ENCODE measurements around the gene SCMH1.
"Not testable (repeated sequence)": the region's sequence is repeated elsewhere in the genome, so short reads cannot be mapped to it uniquely, and the experiment has no call there.

The SCMH1 gene

DNA sequence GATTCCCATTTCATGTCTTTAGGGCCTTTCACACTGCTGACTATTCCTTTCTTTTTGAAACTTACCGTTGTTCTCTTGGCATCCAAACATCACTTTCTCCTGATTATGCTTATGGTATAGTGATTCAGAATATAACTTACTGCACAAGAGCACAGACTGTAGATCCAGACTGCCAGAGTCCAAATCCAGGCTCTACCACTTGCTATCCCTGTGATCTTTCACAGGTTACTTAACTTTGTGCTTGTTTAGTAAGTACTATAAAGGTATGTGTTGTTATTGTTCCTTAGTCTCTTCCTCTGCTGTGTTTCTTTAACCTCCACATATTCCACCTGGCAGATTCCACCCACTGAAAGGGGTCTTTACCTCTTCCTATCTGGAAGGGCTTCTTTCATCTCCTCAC is 8.4 kb downstream of the SCMH1 start:
- Histone ChIP-seq H2BK5ac (ENCODE audit: low read depth, low read length, poor library complexity, severe bottlenecking) (no peak overlapping the region), H4K8ac (ENCODE audit: low read length) (no peak overlapping the region), H4K91ac (ENCODE audit: low read length) (no peak overlapping the region), H3K14ac (ENCODE audit: low read length in 2 of 2) (no peak overlapping the region), H2AK5ac (ENCODE audit: low read length, severe bottlenecking) (no peak overlapping the region), H3K18ac (ENCODE audit: low read depth in 1 of 2, low read length in 2 of 2) (no peak overlapping the region), H3K4ac (ENCODE audit: low read depth in 1 of 2, low read length in 2 of 2) (no peak overlapping the region), H3K36me3 (ENCODE audit: control insufficient read depth in 1 of 2, insufficient read depth in 2 of 2, low read depth in 1 of 2, low read length in 2 of 2) (no peaks in the 10 kb centered on the region), H2BK12ac (ENCODE audit: low read length in 2 of 2) (no peak overlapping the region), H2BK120ac (ENCODE audit: low read depth, low read length) (no peak overlapping the region), H3K9me3 (ENCODE audit: control insufficient read depth, low read length) (no peaks in the 10 kb centered on the region), H3K9ac (ENCODE audit: low read length) (no peak overlapping the region), H3K27me3 (ENCODE audit: control insufficient read depth in 1 of 2, insufficient read depth in 1 of 2, low read length in 2 of 2) (no peaks in the 10 kb centered on the region), H3K4me3 (ENCODE audit: insufficient read depth in 1 of 2, low read depth in 1 of 2, low read length in 2 of 2) (no peak overlapping the region), H2AFZ (ENCODE audit: low read depth, low read length) (no peak overlapping the region), H3K23ac (ENCODE audit: low read length in 2 of 2) (no peak overlapping the region), H2BK15ac (ENCODE audit: low read depth, poor library complexity, severe bottlenecking) (no peak overlapping the region), H3K4me2 (ENCODE audit: low read length, poor library complexity, severe bottlenecking) (no peak overlapping the region), H3K79me1 (replicated peaks; ENCODE audit: low read length, poor library complexity, severe bottlenecking) (peaks cover 21% of the 10 kb centered on the region), H3K4me1 (ENCODE audit: control insufficient read depth, insufficient read depth, low read depth, low read length) (no peaks in the 10 kb centered on the region), H3K27ac (ENCODE audit: low read length, poor library complexity, severe bottlenecking) (no peak overlapping the region)
- WGBS = 86% methylated on average over 1 of the region's 1 CpG
- DNase-seq = no peak

DNA sequence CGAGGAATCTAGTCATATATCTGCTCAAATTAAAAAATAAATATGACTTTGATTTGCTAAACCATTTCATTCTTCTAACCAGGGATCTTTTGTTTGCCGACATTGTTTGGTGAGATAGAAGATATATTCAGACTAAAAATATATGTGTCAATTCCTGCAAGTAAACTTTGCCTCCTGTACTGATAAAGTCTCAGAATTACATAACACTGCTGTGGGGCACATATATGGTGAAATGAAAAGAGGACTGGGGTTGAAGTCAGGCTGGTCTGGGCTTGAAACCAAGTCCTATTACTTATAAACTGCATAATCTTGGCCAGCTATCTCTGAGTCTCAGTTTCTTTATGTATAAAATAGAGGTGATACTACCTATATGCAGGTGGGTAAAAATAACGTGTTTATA is 9.8 kb downstream of the SCMH1 start:
- no peak overlapping the region for H2BK12ac ChIP-seq (ENCODE audit: low read length in 2 of 2)
- H2AFZ ChIP-seq (ENCODE audit: low read depth, low read length) = no peak overlapping the region
- no peak overlapping the region for H3K23ac ChIP-seq (ENCODE audit: low read length in 2 of 2)
- WGBS = no CpG with 5 or more reads among the region's 3 CpGs
- no peak overlapping the region for H2BK120ac ChIP-seq (ENCODE audit: low read depth, low read length)
- no peak overlapping the region for H3K4ac ChIP-seq (ENCODE audit: low read depth in 1 of 2, low read length in 2 of 2)
- H3K9me3 ChIP-seq (ENCODE audit: control insufficient read depth, low read length) = no peaks in the 10 kb centered on the region
- no peak overlapping the region for H2BK5ac ChIP-seq (ENCODE audit: low read depth, low read length, poor library complexity, severe bottlenecking)
- no peak for DNase-seq
- no peaks in the 10 kb centered on the region for H3K36me3 ChIP-seq (ENCODE audit: control insufficient read depth in 1 of 2, insufficient read depth in 2 of 2, low read depth in 1 of 2, low read length in 2 of 2)
- no peak overlapping the region for H3K9ac ChIP-seq (ENCODE audit: low read length)
- no peaks in the 10 kb centered on the region for H3K4me1 ChIP-seq (ENCODE audit: control insufficient read depth, insufficient read depth, low read depth, low read length)
- H4K8ac ChIP-seq (ENCODE audit: low read length) = no peak overlapping the region
- H3K14ac ChIP-seq (ENCODE audit: low read length in 2 of 2) = no peak overlapping the region
- H3K18ac ChIP-seq (ENCODE audit: low read depth in 1 of 2, low read length in 2 of 2) = no peak overlapping the region
- peaks cover 23% of the 10 kb centered on the region for H3K79me1 ChIP-seq (replicated peaks; ENCODE audit: low read length, poor library complexity, severe bottlenecking)
- H3K4me2 ChIP-seq (ENCODE audit: low read length, poor library complexity, severe bottlenecking) = no peak overlapping the region
- no peaks in the 10 kb centered on the region for H3K27me3 ChIP-seq (ENCODE audit: control insufficient read depth in 1 of 2, insufficient read depth in 1 of 2, low read length in 2 of 2)
- no peak overlapping the region for H2AK5ac ChIP-seq (ENCODE audit: low read length, severe bottlenecking)
- no peak overlapping the region for H4K91ac ChIP-seq (ENCODE audit: low read length)
- no peak overlapping the region for H3K4me3 ChIP-seq (ENCODE audit: insufficient read depth in 1 of 2, low read depth in 1 of 2, low read length in 2 of 2)
- H2BK15ac ChIP-seq (ENCODE audit: low read depth, poor library complexity, severe bottlenecking) = no peak overlapping the region
- H3K27ac ChIP-seq (ENCODE audit: low read length, poor library complexity, severe bottlenecking) = no peak overlapping the region

DNA sequence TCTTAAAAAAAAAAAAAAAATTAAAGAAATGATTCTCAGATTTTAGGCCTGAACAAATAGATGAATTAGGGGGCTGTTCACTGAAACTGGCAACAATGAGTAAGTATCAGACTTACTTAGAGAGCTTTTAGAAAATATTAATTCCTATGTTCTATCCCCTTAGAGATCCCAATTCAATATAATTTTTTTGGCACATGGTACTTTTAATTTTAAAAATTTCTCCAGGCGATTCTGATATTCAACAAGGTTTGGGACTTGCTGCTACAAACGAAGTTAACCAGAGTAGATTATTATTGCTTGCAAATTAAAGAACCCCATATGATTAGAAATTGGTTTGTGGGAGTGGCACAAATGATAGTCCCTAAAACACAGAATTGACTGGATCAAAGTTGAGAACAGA is 11.4 kb downstream of the SCMH1 start:
- WGBS = 100% methylated on average over 1 of the region's 2 CpGs

DNA sequence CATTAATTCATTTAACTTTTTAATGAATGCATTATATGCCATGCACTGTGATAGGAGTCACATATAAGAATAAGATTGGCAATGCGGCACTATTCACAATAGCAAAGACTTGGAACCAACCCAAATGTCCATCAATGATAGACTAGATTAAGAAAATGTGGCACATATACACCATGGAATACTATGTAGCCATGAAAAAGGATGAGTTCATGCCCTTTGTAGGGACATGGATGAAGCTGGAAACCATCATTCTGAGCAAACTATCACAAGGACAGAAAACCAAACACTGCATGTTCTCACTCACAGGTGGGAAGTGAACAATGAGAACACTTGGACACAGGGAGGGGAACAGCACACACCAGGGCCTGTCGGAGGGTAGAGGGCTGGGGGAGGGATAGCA is 12.9 kb downstream of the SCMH1 start:
- DNase-seq; H4K8ac ChIP-seq (ENCODE audit: low read length); H2AK5ac ChIP-seq (ENCODE audit: low read length, severe bottlenecking); H3K4me2 ChIP-seq (ENCODE audit: low read length, poor library complexity, severe bottlenecking); H3K27me3 ChIP-seq (ENCODE audit: control insufficient read depth in 1 of 2, insufficient read depth in 1 of 2, low read length in 2 of 2); H3K36me3 ChIP-seq (ENCODE audit: control insufficient read depth in 1 of 2, insufficient read depth in 2 of 2, low read depth in 1 of 2, low read length in 2 of 2); H3K4me1 ChIP-seq (ENCODE audit: control insufficient read depth, insufficient read depth, low read depth, low read length); H3K9me3 ChIP-seq (ENCODE audit: control insufficient read depth, low read length); H3K4me3 ChIP-seq (ENCODE audit: insufficient read depth in 1 of 2, low read depth in 1 of 2, low read length in 2 of 2); H3K18ac ChIP-seq (ENCODE audit: low read depth in 1 of 2, low read length in 2 of 2); H4K91ac ChIP-seq (ENCODE audit: low read length); H3K9ac ChIP-seq (ENCODE audit: low read length); H3K14ac ChIP-seq (ENCODE audit: low read length in 2 of 2); H2BK120ac ChIP-seq (ENCODE audit: low read depth, low read length); H2AFZ ChIP-seq (ENCODE audit: low read depth, low read length); H3K23ac ChIP-seq (ENCODE audit: low read length in 2 of 2); H2BK12ac ChIP-seq (ENCODE audit: low read length in 2 of 2); H3K27ac ChIP-seq (ENCODE audit: low read length, poor library complexity, severe bottlenecking); H3K4ac ChIP-seq (ENCODE audit: low read depth in 1 of 2, low read length in 2 of 2); H2BK5ac ChIP-seq (ENCODE audit: low read depth, low read length, poor library complexity, severe bottlenecking); H2BK15ac ChIP-seq (ENCODE audit: low read depth, poor library complexity, severe bottlenecking): not testable (repeated sequence)
- WGBS = 100% methylated on average over 1 of the region's 2 CpGs
- peaks cover 22% of the 10 kb centered on the region for H3K79me1 ChIP-seq (replicated peaks; ENCODE audit: low read length, poor library complexity, severe bottlenecking)

More for the DNA sequence above, 11.4 kb downstream of the SCMH1 start:
- no peak overlapping the region for H3K4me2 ChIP-seq (ENCODE audit: low read length, poor library complexity, severe bottlenecking)
- H2BK5ac ChIP-seq (ENCODE audit: low read depth, low read length, poor library complexity, severe bottlenecking) = no peak overlapping the region
- DNase-seq = no peak
- H2BK12ac ChIP-seq (ENCODE audit: low read length in 2 of 2) = no peak overlapping the region
- no peak overlapping the region for H3K18ac ChIP-seq (ENCODE audit: low read depth in 1 of 2, low read length in 2 of 2)
- no peak overlapping the region for H3K14ac ChIP-seq (ENCODE audit: low read length in 2 of 2)
- H2BK120ac ChIP-seq (ENCODE audit: low read depth, low read length) = no peak overlapping the region
- H3K23ac ChIP-seq (ENCODE audit: low read length in 2 of 2) = no peak overlapping the region
- no peak overlapping the region for H2AK5ac ChIP-seq (ENCODE audit: low read length, severe bottlenecking)
- no peak overlapping the region for H3K4me3 ChIP-seq (ENCODE audit: insufficient read depth in 1 of 2, low read depth in 1 of 2, low read length in 2 of 2)
- no peak overlapping the region for H4K91ac ChIP-seq (ENCODE audit: low read length)
- H3K27ac ChIP-seq (ENCODE audit: low read length, poor library complexity, severe bottlenecking) = no peak overlapping the region
- no peak overlapping the region for H2BK15ac ChIP-seq (ENCODE audit: low read depth, poor library complexity, severe bottlenecking)
- H3K36me3 ChIP-seq (ENCODE audit: control insufficient read depth in 1 of 2, insufficient read depth in 2 of 2, low read depth in 1 of 2, low read length in 2 of 2) = no peaks in the 10 kb centered on the region
- no peak overlapping the region for H3K4ac ChIP-seq (ENCODE audit: low read depth in 1 of 2, low read length in 2 of 2)
- no peak overlapping the region for H2AFZ ChIP-seq (ENCODE audit: low read depth, low read length)
- no peak overlapping the region for H3K9ac ChIP-seq (ENCODE audit: low read length)
- peaks cover 24% of the 10 kb centered on the region for H3K79me1 ChIP-seq (replicated peaks; ENCODE audit: low read length, poor library complexity, severe bottlenecking)
- no peaks in the 10 kb centered on the region for H3K9me3 ChIP-seq (ENCODE audit: control insufficient read depth, low read length)
- H3K27me3 ChIP-seq (ENCODE audit: control insufficient read depth in 1 of 2, insufficient read depth in 1 of 2, low read length in 2 of 2) = no peaks in the 10 kb centered on the region
- H4K8ac ChIP-seq (ENCODE audit: low read length) = no peak overlapping the region
- H3K4me1 ChIP-seq (ENCODE audit: control insufficient read depth, insufficient read depth, low read depth, low read length) = no peaks in the 10 kb centered on the region
